ENCODE results near the gene USP28. TPM values are rescaled to one million over a fixed set of nuclear protein-coding genes. Genes with fewer than 3 reads are reported as not detected.

Gene USP28
- total RNA-seq, 1 experiment from 2014 or later, result 74.4 TPM

GRCh38 chr11:113908098-113908497 lies 32.7 kb upstream of the USP28 start:
- Mint-ChIP-seq H3K4me1 (ENCODE audit: low read depth, unreplicated experiment) (peaks cover 23% of the 10 kb centered on the region), H3K36me3 (ENCODE audit: insufficient read depth, unreplicated experiment) (no peaks in the 10 kb centered on the region), H3K4me3 (ENCODE audit: unreplicated experiment) (no peak overlapping the region), H3K27ac (ENCODE audit: unreplicated experiment) (no peak overlapping the region), H3K27me3 (ENCODE audit: insufficient read depth, unreplicated experiment) (peaks cover 2% of the 10 kb centered on the region), H3K9me3 (ENCODE audit: unreplicated experiment) (no peaks in the 10 kb centered on the region)
- ChIA-PET CTCF (no interaction called here), POLR2A (no interaction called here)
- Histone ChIP-seq H3K4me3 (ENCODE audit: low read depth, low read length) (no peak overlapping the region), H3K27me3 (replicated peaks; ENCODE audit: control insufficient read depth, insufficient read depth, low read length) (no peaks in the 10 kb centered on the region), H3K36me3 (ENCODE audit: control insufficient read depth, insufficient read depth, low read length) (no peaks in the 10 kb centered on the region), H3K4me1 (peaks cover 17% of the 10 kb centered on the region), H3K9me3 (no peaks in the 10 kb centered on the region)
- intact Hi-C loops (cut with micrococcal nuclease; ENCODE audit: unreplicated experiment), result no loop called here
- no peak for DNase-seq
- TF ChIP-seq CTCF (IDR thresholded peaks at IDR 0.05; ENCODE audit: insufficient read depth in 1 of 2, low read depth in 1 of 2, low read length in 1 of 2, severe bottlenecking in 1 of 2, unreplicated experiment in 1 of 2), result no peak
- no TSS peak for BruUV-seq (replicated peaks)

GRCh38 chr11:113907681-113908080 lies 32.3 kb upstream of the USP28 start:
- no peaks in the 10 kb centered on the region for H3K27me3 ChIP-seq (replicated peaks; ENCODE audit: control insufficient read depth, insufficient read depth, low read length)
- Mint-ChIP-seq H3K4me1 (ENCODE audit: low read depth, unreplicated experiment) (peaks cover 23% of the 10 kb centered on the region), H3K4me3 (ENCODE audit: unreplicated experiment) (no peak overlapping the region), H3K27me3 (ENCODE audit: insufficient read depth, unreplicated experiment) (peaks cover 2% of the 10 kb centered on the region), H3K36me3 (ENCODE audit: insufficient read depth, unreplicated experiment) (no peaks in the 10 kb centered on the region), H3K9me3 (ENCODE audit: unreplicated experiment) (no peaks in the 10 kb centered on the region), H3K27ac (ENCODE audit: unreplicated experiment) (no peak overlapping the region)
- DNase-seq, result no peak
- ChIA-PET CTCF (interaction anchor here (1.9 to 2.1 kb wide), 2 partner anchors 101 to 355 kb away, joined by 9 to 14 read pairs; no protein-coding TSS in a partner anchor), POLR2A (no interaction called here)
- H3K4me1 ChIP-seq, result peaks cover 17% of the 10 kb centered on the region
- no peaks in the 10 kb centered on the region for H3K9me3 ChIP-seq
- intact Hi-C loops (cut with micrococcal nuclease; ENCODE audit: unreplicated experiment), result no loop called here
- BruUV-seq (replicated peaks), result no TSS peak
- H3K36me3 ChIP-seq (ENCODE audit: control insufficient read depth, insufficient read depth, low read length), result no peaks in the 10 kb centered on the region
- no peak overlapping the region for H3K4me3 ChIP-seq (ENCODE audit: low read depth, low read length)
- TF ChIP-seq CTCF (IDR thresholded peaks at IDR 0.05; ENCODE audit: insufficient read depth in 1 of 2, low read depth in 1 of 2, low read length in 1 of 2, severe bottlenecking in 1 of 2, unreplicated experiment in 1 of 2), result no peak

- intact Hi-C loops (cut with micrococcal nuclease; ENCODE audit: unreplicated experiment), result no loop called here
- Mint-ChIP-seq H3K27ac (ENCODE audit: unreplicated experiment) (no peak overlapping the region), H3K27me3 (ENCODE audit: insufficient read depth, unreplicated experiment) (peaks cover 2% of the 10 kb centered on the region), H3K9me3 (ENCODE audit: unreplicated experiment) (no peaks in the 10 kb centered on the region), H3K36me3 (ENCODE audit: insufficient read depth, unreplicated experiment) (no peaks in the 10 kb centered on the region), H3K4me1 (ENCODE audit: low read depth, unreplicated experiment) (peaks cover 23% of the 10 kb centered on the region), H3K4me3 (ENCODE audit: unreplicated experiment) (no peak overlapping the region)
- BruUV-seq (replicated peaks), result no TSS peak
- TF ChIP-seq CTCF (IDR thresholded peaks at IDR 0.05; ENCODE audit: insufficient read depth in 1 of 2, low read depth in 1 of 2, low read length in 1 of 2, severe bottlenecking in 1 of 2, unreplicated experiment in 1 of 2), result no peak
- Histone ChIP-seq H3K4me1 (peaks cover 17% of the 10 kb centered on the region), H3K4me3 (ENCODE audit: low read depth, low read length) (no peak overlapping the region), H3K27me3 (replicated peaks; ENCODE audit: control insufficient read depth, insufficient read depth, low read length) (no peaks in the 10 kb centered on the region), H3K36me3 (ENCODE audit: control insufficient read depth, insufficient read depth, low read length) (no peaks in the 10 kb centered on the region), H3K9me3 (no peaks in the 10 kb centered on the region)
- POLR2A ChIA-PET, result interaction anchor here (0.5 to 1.3 kb wide), 2 partner anchors 32 to 342 kb away, joined by 3 to 4 read pairs; partner anchors contain the start of gene USP28
- CTCF ChIA-PET, result interaction anchor here (0.5 to 3.3 kb wide), 7 partner anchors 11 to 355 kb away, joined by 3 to 27 read pairs (median 3); partner anchors contain the start of gene USP28
- no peak for DNase-seq
These were observed 31.8 kb upstream of the USP28 start for GRCh38 chr11:113907152-113907551.

Measured in Caco-2 (cell line).